ENCODE results near the gene UQCRC1.

The UQCRC1 gene

GRCh38 chr3:48633256-48633655 lies 23.8 kb upstream of the UQCRC1 start:
- no peak for DNase-seq (ENCODE audit: low spot score)

- no peak for DNase-seq (ENCODE audit: low spot score)
Measured at GRCh38 chr3:48631516-48632448, 22.3 kb upstream of the UQCRC1 start.

GRCh38 chr3:48630833-48631232 lies 21.4 kb upstream of the UQCRC1 start:
- DNase-seq (ENCODE audit: low spot score), result no peak

- no peak for DNase-seq (ENCODE audit: low spot score)
Measured at GRCh38 chr3:48630407-48630806, 21.0 kb upstream of the UQCRC1 start.

GRCh38 chr3:48629894-48630293 lies 20.4 kb upstream of the UQCRC1 start:
- no peak for DNase-seq (ENCODE audit: low spot score)

GRCh38 chr3:48628277-48629017 lies 19.0 kb upstream of the UQCRC1 start:
- DNase-seq (ENCODE audit: low spot score), result no peak

GRCh38 chr3:48625600-48625999 lies 16.2 kb upstream of the UQCRC1 start:
- no peak for DNase-seq (ENCODE audit: low spot score)

GRCh38 chr3:48624767-48625166 lies 15.3 kb upstream of the UQCRC1 start:
- DNase-seq (ENCODE audit: low spot score), result no peak

GRCh38 chr3:48623851-48624547 lies 14.6 kb upstream of the UQCRC1 start:
- no peak for DNase-seq (ENCODE audit: low spot score)

- DNase-seq (ENCODE audit: low spot score), result no peak
Measured at GRCh38 chr3:48621461-48621869, 12.0 kb upstream of the UQCRC1 start, which contains the start of gene TMEM89. TMEM89 (minus strand) TSS chr3:48621769; CDS start chr3:48621756, 13 bp downstream.

- no peak for DNase-seq (ENCODE audit: low spot score)
Measured at GRCh38 chr3:48619541-48620524, 10.4 kb upstream of the UQCRC1 start.

- DNase-seq (ENCODE audit: low spot score), result no peak
Measured at GRCh38 chr3:48617559-48617958, 8.1 kb upstream of the UQCRC1 start.

- no peak for DNase-seq (ENCODE audit: low spot score)
Measured at GRCh38 chr3:48614044-48614443, 4.6 kb upstream of the UQCRC1 start.

- no peak for DNase-seq (ENCODE audit: low spot score)
Measured at GRCh38 chr3:48612309-48612708, 2.9 kb upstream of the UQCRC1 start.

- no peak for DNase-seq (ENCODE audit: low spot score)
Measured at GRCh38 chr3:48607519-48607918, 1.9 kb downstream of the UQCRC1 start.

GRCh38 chr3:48601622-48601994 lies 7.8 kb downstream of the UQCRC1 start:
- DNase-seq (ENCODE audit: low spot score), result no peak

- DNase-seq (ENCODE audit: low spot score), result no peak
Measured at GRCh38 chr3:48600711-48601621, 8.5 kb downstream of the UQCRC1 start.

GRCh38 chr3:48599509-48600285 lies 9.7 kb downstream of the UQCRC1 start:
- no peak for DNase-seq (ENCODE audit: low spot score)

GRCh38 chr3:48599077-48599501 lies 10.4 kb downstream of the UQCRC1 start:
- no peak for DNase-seq (ENCODE audit: low spot score)
